K562 (cell line): Measurements from ENCODE around the gene SPTBN2. TPM values are rescaled to one million over a fixed set of nuclear protein-coding genes. Genes with fewer than 3 reads are reported as not detected.

ENCODE experiments used
- ATAC-seq: fragments of 200-7000 bp; cut with Tn5 transposase; 3 replicates; pipeline ENCODE4 v1.9.1; 2020; ENCODE audit warnings: moderate library complexity
- BruUV-seq: library from RNA; stranded (reverse); fragments of 400-500 nt; replicated peaks from 2 replicates; lab custom pipeline; 2021; lab: Mats Ljungman, UMichigan
- CTCF ChIA-PET: fragments of 300-600 bp; formaldehyde crosslinking; extraction: SDS; loops from one replicate; lab custom pipeline; 2021; ENCODE audit warnings: low intra/inter-chr PET ratio; lab: Yijun Ruan, JAX
- POLR2A ChIA-PET: fragments of 300-600, 350-650 bp; sonication (Branson Sonifier 250); formaldehyde crosslinking; extraction: SDS; loops from one replicate; lab custom pipeline; 2021; ENCODE audit warnings: antibody characterized with exemption, inconsistent platforms; lab: Yijun Ruan, JAX
- DNase-seq, 4 experiments: peaks; one replicate each; pipeline versions ENCODE4 v3.0.0 to v3.0.0-alpha.2; 2011 to 2018; ENCODE audit warnings: low spot score in 3 of 4, mixed read lengths in 3 of 4; ENCODE audit errors: extremely low read depth in 1 of 4
- FAIRE-seq: peaks from 2 replicates; lab custom pipeline; 2011; peaks lifted over from hg19 to GRCh38; lab: Jason Lieb, UNC
- H2AFZ ChIP-seq: 2 replicates; pipeline ENCODE4 v1.6.0; 2011; ENCODE audit warnings: low read depth, low read length, control low read depth, inconsistent platforms
- H3K27ac ChIP-seq: fragments of 200-600 bp; 3 replicates; pipeline ENCODE4 v1.8.0; 2011; ENCODE audit warnings: low read depth, mild to moderate bottlenecking, control low read depth, inconsistent platforms, low read length, moderate library complexity, mixed read lengths; ENCODE audit errors: extremely low read depth
- H3K27me3 ChIP-seq, 2 experiments: fragments of 300-600 bp in 1 of 2; 2 replicates in 1 of 2; 3 replicates in 1 of 2; pipeline versions ENCODE4 v1.6.0 to v1.8.0; 2011; ENCODE audit warnings: inconsistent platforms in 2 of 2, low read length in 2 of 2, mild to moderate bottlenecking in 1 of 2, mixed read lengths in 1 of 2, moderate library complexity in 1 of 2; ENCODE audit not compliant: control insufficient read depth in 2 of 2, insufficient read depth in 2 of 2
- H3K36me3 ChIP-seq: fragments of 300-600 bp; 3 replicates; pipeline ENCODE4 v1.8.0; 2011; ENCODE audit warnings: mild to moderate bottlenecking, low read length, inconsistent platforms; ENCODE audit not compliant: control insufficient read depth, insufficient read depth
- H3K4me1 ChIP-seq, 2 experiments: fragments of 200-600 bp in 1 of 2; replicated peaks in 1 of 2; 2 replicates in 1 of 2; 3 replicates in 1 of 2; pipeline versions ENCODE4 v1.5.1 to v1.8.0; 2011; ENCODE audit warnings: inconsistent platforms in 2 of 2, low read length in 2 of 2, mild to moderate bottlenecking in 1 of 2, mixed read lengths in 1 of 2, moderate library complexity in 1 of 2; ENCODE audit not compliant: control insufficient read depth in 2 of 2, insufficient read depth in 2 of 2
- H3K4me2 ChIP-seq: 2 replicates; pipeline ENCODE4 v1.6.1; 2011; ENCODE audit warnings: low read length, control low read depth, inconsistent platforms, mixed read lengths; ENCODE audit not compliant: insufficient read depth
- H3K4me3 ChIP-seq: fragments of 200-600 bp; sonication (generic), shearing (Covaris generic); 2 replicates; pipeline ENCODE4 v1.5.1; 2016; ENCODE audit warnings: control low read depth, inconsistent platforms
- H3K79me2 ChIP-seq: fragments of 200-600 bp; 3 replicates; pipeline ENCODE4 v1.8.0; 2011; ENCODE audit warnings: low read length, inconsistent platforms; ENCODE audit not compliant: control insufficient read depth, insufficient read depth
- H3K9ac ChIP-seq, 2 experiments: 2 replicates each; pipeline versions ENCODE4 v1.6.0 to v1.6.1; 2011; ENCODE audit warnings: low read depth in 2 of 2, low read length in 2 of 2, control low read depth in 1 of 2, inconsistent platforms in 1 of 2, mild to moderate bottlenecking in 1 of 2, mixed read lengths in 1 of 2; ENCODE audit not compliant: insufficient read depth in 1 of 2
- H3K9me1 ChIP-seq: one replicate; pipeline ENCODE4 v1.6.0; 2011; ENCODE audit warnings: inconsistent platforms, mild to moderate bottlenecking, low read length, moderate library complexity; ENCODE audit not compliant: control insufficient read depth, insufficient read depth
- H3K9me3 ChIP-seq: replicated peaks from 2 replicates; pipeline ENCODE4 v1.5.1; 2011; ENCODE audit warnings: low read depth, low read length, inconsistent platforms; ENCODE audit not compliant: control insufficient read depth, insufficient read depth
- H4K20me1 ChIP-seq: replicated peaks from 2 replicates; pipeline ENCODE4 v1.6.1; 2011; ENCODE audit warnings: low read length, inconsistent platforms, mixed read lengths; ENCODE audit not compliant: control insufficient read depth, insufficient read depth
- E2F8 ChIP-seq: fragments of 450-650 bp; IDR thresholded peaks from 2 replicates; pipeline ENCODE4 v1.7.1; 2018; ENCODE audit warnings: mild to moderate bottlenecking, low read depth; ENCODE audit not compliant: partially characterized antibody
- HDAC8 ChIP-seq: fragments of 450-650 bp; IDR thresholded peaks from 2 replicates; pipeline ENCODE4 v1.6.1; 2016; ENCODE audit warnings: mild to moderate bottlenecking, missing genetic modification characterization, moderate library complexity, missing compliant biosample characterization
- TFE3 ChIP-seq: fragments of 450-650 bp; formaldehyde crosslinking; IDR thresholded peaks from 2 replicates; pipeline ENCODE4 v1.4.0; 2020; ENCODE audit warnings: mild to moderate bottlenecking, mixed read lengths
- ZBTB2 ChIP-seq: fragments of 450-650 bp; IDR thresholded peaks from 2 replicates; pipeline ENCODE4 v1.6.1; 2016; ENCODE audit warnings: antibody characterized with exemption
- ZNF431 ChIP-seq: sonication (generic); formaldehyde crosslinking; IDR thresholded peaks from 2 replicates; pipeline ENCODE4 v1.8.0; 2022; ENCODE audit warnings: mild to moderate bottlenecking, missing genetic modification reagents
- ZNF444 ChIP-seq: fragments of 250-450 bp; sonication (Bioruptor Pico); IDR thresholded peaks from 2 replicates; pipeline ENCODE4 v1.4.0; 2020; ENCODE audit warnings: mild to moderate bottlenecking, moderate library complexity
- ZNF609 ChIP-seq: sonication (generic); formaldehyde crosslinking; IDR thresholded peaks from 2 replicates; pipeline ENCODE4 v1.8.1; 2023; ENCODE audit warnings: missing genetic modification reagents, mild to moderate bottlenecking, borderline replicate concordance
- WGBS: fragments of 100-300 bp; shearing (Covaris generic); methylation state at CpG from one replicate; pipeline ENCODE4 v1.1.6; 2016; ENCODE audit warnings: low coverage, mixed read lengths; ENCODE audit not compliant: insufficient coverage; ENCODE audit errors: missing lambda C conversion rate; 5-methylcytosine and 5-hydroxymethylcytosine counted together
- in situ Hi-C: fragments of 300-500 bp; cut with MboI; formaldehyde crosslinking; loops from 4 replicates; pipeline ENCODE4 v1.15.0; 2018; ENCODE audit warnings: inconsistent platforms, mixed read lengths
- intact Hi-C: fragments of 100-400 bp; cut with micrococcal nuclease; formaldehyde crosslinking; loops from 2 replicates; pipeline ENCODE4 v1.14.2; 2022
- polyA plus RNA-seq, 8 experiments: library from polyadenylated mRNA; depleted of rRNA in 4 of 8; stranded (reverse) in 5 of 8; unstranded in 3 of 8; fragments of >200 nt; fragmentation: Nextera tagmentation in 2 of 8; fragmentation: Illumina TruSeq in 1 of 8; extraction: Ambion mirVana in 2 of 8; extraction: Trizol in 1 of 8; gene quantifications; 2 replicates each; pipeline versions ENCODE4 v1.2.1 to v1.2.3, GENCODE V29; 2011 to 2014; ENCODE audit warnings: inconsistent platforms in 1 of 8, missing spikeins in 1 of 8
- total RNA-seq, 7 experiments: library from RNA; depleted of rRNA in 6 of 7; stranded (reverse); fragments of >200 nt in 6 of 7; fragmentation: Illumina TruSeq in 2 of 7; extraction: Trizol in 2 of 7; gene quantifications; 2 replicates each; pipeline versions ENCODE4 v1.2.1 to v1.2.3, GENCODE V29; 2011 to 2021; ENCODE audit warnings: low replicate concordance in 1 of 7

SPTBN2 gene
- total and polyA plus RNA-seq, 9 of the 15 experiments (the other 6 are each of a cell fraction or from before 2014, with no cell fraction given), result 0.38 to 56.5 (median 19.7) TPM

- TF ChIP-seq ZNF609 (CRISPR knock-in tag), result no peak
Observed at GRCh38 chr11:66716996-66717395, 12.0 kb downstream of the SPTBN2 start (continued).

- ATAC-seq, result no peak
- BruUV-seq, result no TSS peak
- no peak overlapping the region for H3K27ac ChIP-seq
- H3K27me3 ChIP-seq, result no peaks in the 10 kb centered on the region
- CTCF ChIA-PET, result no interaction called here
- no peaks in the 10 kb centered on the region for H3K79me2 ChIP-seq
- intact Hi-C loops, result no loop called here
- H3K9ac ChIP-seq, result no peak overlapping the region
- 88% methylated on average over 17 of the region's 19 CpGs for WGBS
- no peak overlapping the region for H3K4me2 ChIP-seq
- POLR2A ChIA-PET, result interaction anchor here (1.2 to 2.3 kb wide), 2 partner anchors 14 to 28 kb away, joined by 8 read pairs; no protein-coding TSS in a partner anchor
- no peaks in the 10 kb centered on the region for H3K9me3 ChIP-seq
- DNase-seq, result no peak
- H3K36me3 ChIP-seq, result peaks cover 68% of the 10 kb centered on the region; the same call in 2 of the 3 replicates
- H3K4me1 ChIP-seq, result peaks cover 0 to 20% of the 10 kb centered on the region in 2 experiments; a peak in 2 of 5 replicates
- no peak overlapping the region for H2AFZ ChIP-seq
- no peak overlapping the region for H3K4me3 ChIP-seq
- no peaks in the 10 kb centered on the region for H3K9me1 ChIP-seq
- in situ Hi-C loops, result no loop called here
- no peaks in the 10 kb centered on the region for H4K20me1 ChIP-seq
- FAIRE-seq, result no peak
- TF ChIP-seq ZNF431 (CRISPR knock-in tag) (no peak), HDAC8 (tag) (no peak), ZNF444 (CRISPR knock-in tag) (no peak), TFE3 (CRISPR knock-in tag) (no peak), E2F8 (no peak), ZBTB2 (no peak)
Observed at GRCh38 chr11:66715346-66716085, 13.5 kb downstream of the SPTBN2 start.
